ENCODE results near the gene OTOP1.
"Not testable (repeated sequence)": the region's sequence is repeated elsewhere in the genome, so short reads cannot be mapped to it uniquely, and the experiment has no call there.

OTOP1 gene

DNA sequence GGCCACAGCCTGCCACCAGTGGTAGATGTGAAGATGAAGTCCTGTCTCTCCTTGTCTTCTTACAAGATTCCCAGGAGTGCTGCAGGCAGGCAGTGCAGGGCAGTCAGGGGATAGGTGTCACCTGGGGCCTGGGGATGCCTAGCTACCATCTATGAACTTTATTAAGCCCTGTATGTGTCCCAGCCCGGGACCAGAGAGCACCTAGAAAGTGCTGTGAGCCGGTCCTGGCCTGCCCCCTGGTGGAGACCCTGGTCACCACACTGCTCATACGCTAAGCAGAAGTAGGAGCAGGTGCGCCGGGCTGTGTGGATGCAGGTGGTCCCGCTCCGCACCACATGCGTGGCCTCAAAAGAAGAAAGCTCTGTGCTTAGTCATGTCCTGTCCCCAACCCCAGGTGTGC, 81.1 kb downstream of the OTOP1 start:
- H3K4me3 ChIP-seq (ENCODE audit: low read depth, low read length); H3K27me3 ChIP-seq; H3K36me3 ChIP-seq; H3K9me3 ChIP-seq; H3K4me1 ChIP-seq; DNase-seq: not testable (repeated sequence)
- TF ChIP-seq, protein P1, sequence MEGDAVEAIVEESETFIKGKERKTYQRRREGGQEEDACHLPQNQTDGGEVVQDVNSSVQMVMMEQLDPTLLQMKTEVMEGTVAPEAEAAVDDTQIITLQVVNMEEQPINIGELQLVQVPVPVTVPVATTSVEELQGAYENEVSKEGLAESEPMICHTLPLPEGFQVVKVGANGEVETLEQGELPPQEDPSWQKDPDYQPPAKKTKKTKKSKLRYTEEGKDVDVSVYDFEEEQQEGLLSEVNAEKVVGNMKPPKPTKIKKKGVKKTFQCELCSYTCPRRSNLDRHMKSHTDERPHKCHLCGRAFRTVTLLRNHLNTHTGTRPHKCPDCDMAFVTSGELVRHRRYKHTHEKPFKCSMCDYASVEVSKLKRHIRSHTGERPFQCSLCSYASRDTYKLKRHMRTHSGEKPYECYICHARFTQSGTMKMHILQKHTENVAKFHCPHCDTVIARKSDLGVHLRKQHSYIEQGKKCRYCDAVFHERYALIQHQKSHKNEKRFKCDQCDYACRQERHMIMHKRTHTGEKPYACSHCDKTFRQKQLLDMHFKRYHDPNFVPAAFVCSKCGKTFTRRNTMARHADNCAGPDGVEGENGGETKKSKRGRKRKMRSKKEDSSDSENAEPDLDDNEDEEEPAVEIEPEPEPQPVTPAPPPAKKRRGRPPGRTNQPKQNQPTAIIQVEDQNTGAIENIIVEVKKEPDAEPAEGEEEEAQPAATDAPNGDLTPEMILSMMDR (IDR thresholded peaks at IDR 0.05; ENCODE audit: low read depth, low read length): peak; percentile 15; the same call in 1 of the 2 replicates

DNA sequence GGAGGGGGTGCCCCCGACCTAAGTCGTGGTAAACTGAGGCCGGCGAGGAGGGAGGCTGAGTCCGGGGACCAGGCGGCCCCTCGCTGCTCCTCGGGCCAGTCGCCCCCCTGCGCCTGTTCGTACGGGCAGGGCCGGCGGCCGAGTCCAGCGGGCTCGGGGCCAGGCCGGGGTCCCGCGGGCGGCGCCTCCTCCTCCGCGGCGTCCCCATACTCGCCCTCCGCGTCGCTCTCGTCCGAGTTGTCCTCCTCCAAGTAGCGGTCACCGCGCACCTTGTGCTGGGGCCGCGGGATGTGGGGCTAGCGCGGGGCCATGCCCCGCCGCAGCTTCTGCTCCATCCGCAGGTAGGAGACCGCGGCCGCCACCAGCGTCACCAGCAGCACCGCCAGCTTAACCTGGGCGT, 83.4 kb downstream of the OTOP1 start:
- H3K9me3 ChIP-seq; H3K36me3 ChIP-seq; DNase-seq; H3K4me3 ChIP-seq (ENCODE audit: low read depth, low read length); H3K4me1 ChIP-seq; H3K27me3 ChIP-seq: not testable (repeated sequence)

DNA sequence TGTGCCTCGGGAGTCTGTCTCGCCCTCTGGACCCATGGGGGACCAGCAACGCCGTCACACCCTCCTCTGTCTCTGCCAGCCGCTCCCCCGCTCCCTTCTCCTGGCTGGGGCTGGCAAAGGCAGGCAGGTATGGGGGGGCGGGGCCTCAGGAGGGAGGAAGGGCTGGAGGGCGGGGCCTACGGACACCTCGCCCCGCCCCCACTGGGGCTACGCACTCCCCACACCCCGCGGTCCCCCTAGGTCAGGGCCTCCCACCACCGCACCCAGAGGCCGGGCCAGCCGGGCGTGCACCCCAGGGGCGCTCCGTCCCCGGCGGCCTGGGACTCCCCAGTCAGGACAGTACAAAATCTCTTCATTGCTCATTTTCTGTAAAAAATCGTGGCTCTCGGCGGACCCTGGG, 84.0 kb downstream of the OTOP1 start:
- not testable (repeated sequence) for H3K27me3 ChIP-seq; DNase-seq; H3K4me1 ChIP-seq; H3K36me3 ChIP-seq; H3K4me3 ChIP-seq (ENCODE audit: low read depth, low read length); H3K9me3 ChIP-seq

DNA sequence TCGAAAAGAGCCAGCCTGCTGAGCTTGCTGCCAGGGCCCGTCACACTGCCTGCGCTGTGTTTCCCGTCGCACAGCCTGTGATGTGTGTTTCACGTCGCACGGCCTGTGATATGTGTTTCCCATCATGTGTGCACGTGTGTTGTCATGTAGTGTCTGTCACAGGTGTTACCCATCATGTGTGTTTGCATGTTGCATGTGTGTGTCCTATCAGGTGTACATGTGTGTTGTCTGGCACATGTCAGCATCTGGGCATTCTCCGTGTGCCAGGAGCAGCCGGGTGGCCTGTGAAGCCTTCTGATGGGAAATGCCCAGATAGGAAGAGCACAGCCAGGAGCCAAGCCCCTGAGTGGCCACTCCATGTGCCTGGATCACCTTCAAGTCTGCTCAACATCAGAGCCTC, 85.5 kb downstream of the OTOP1 start:
- H3K36me3 ChIP-seq: not testable (repeated sequence)

More for the DNA sequence above, 85.5 kb downstream of the OTOP1 start:
- not testable (repeated sequence) for H3K27me3 ChIP-seq; DNase-seq; H3K9me3 ChIP-seq; H3K4me3 ChIP-seq (ENCODE audit: low read depth, low read length); H3K4me1 ChIP-seq
